Duodenal mucosa (tissue), 2 donors: ENCODE results near the gene PDE11A.

Source experiments
- H3K27ac ChIP-seq: one replicate; pipeline ENCODE4 v1.7.0; 2013; ENCODE audit warnings: low read depth, low read length
- H3K27me3 ChIP-seq, 2 donors: one replicate each; pipeline ENCODE4 v1.7.0; 2013; ENCODE audit warnings: low read length in 2 of 2, control low read depth in 1 of 2; ENCODE audit not compliant: insufficient read depth in 2 of 2, control insufficient read depth in 1 of 2
- H3K36me3 ChIP-seq, 2 donors: one replicate each; pipeline ENCODE4 v1.7.0; 2013; ENCODE audit warnings: low read length in 2 of 2, control low read depth in 1 of 2; ENCODE audit not compliant: insufficient read depth in 2 of 2, control insufficient read depth in 1 of 2
- H3K4me1 ChIP-seq, 2 donors: one replicate each; pipeline ENCODE4 v1.7.0; 2013; ENCODE audit warnings: low read length in 2 of 2, control low read depth in 1 of 2; ENCODE audit not compliant: insufficient read depth in 2 of 2, control insufficient read depth in 1 of 2
- H3K4me3 ChIP-seq, 2 donors: one replicate each; pipeline ENCODE4 v1.7.0; 2013; ENCODE audit warnings: low read length in 2 of 2, low read depth in 1 of 2
- H3K9ac ChIP-seq, 2 donors: one replicate each; pipeline ENCODE4 v1.7.0; 2013; ENCODE audit warnings: low read length in 2 of 2, low read depth in 1 of 2
- H3K9me3 ChIP-seq, 2 donors: one replicate each; pipeline ENCODE4 v1.7.0; 2013; ENCODE audit warnings: low read length in 2 of 2, control low read depth in 1 of 2; ENCODE audit not compliant: control insufficient read depth in 1 of 2

The PDE11A gene

GRCh38 chr2:178012639-178013038 lies 59.9 kb downstream of the PDE11A start:
- Histone ChIP-seq H3K9ac (no peak overlapping the region), H3K36me3 (no peaks in the 10 kb centered on the region), H3K27me3 (no peaks in the 10 kb centered on the region), H3K4me3 (no peak overlapping the region), H3K9me3 (no peaks in the 10 kb centered on the region), H3K27ac (no peak overlapping the region), H3K4me1 (peaks cover 0 to 4% of the 10 kb centered on the region in 2 donors)

GRCh38 chr2:178009813-178010212 lies 62.8 kb downstream of the PDE11A start:
- Histone ChIP-seq H3K27me3 (no peaks in the 10 kb centered on the region), H3K36me3 (no peaks in the 10 kb centered on the region), H3K4me3 (no peak overlapping the region), H3K9ac (no peak overlapping the region), H3K27ac (no peak overlapping the region), H3K4me1 (peaks cover 0 to 4% of the 10 kb centered on the region in 2 donors), H3K9me3 (no peaks in the 10 kb centered on the region)

DNA sequence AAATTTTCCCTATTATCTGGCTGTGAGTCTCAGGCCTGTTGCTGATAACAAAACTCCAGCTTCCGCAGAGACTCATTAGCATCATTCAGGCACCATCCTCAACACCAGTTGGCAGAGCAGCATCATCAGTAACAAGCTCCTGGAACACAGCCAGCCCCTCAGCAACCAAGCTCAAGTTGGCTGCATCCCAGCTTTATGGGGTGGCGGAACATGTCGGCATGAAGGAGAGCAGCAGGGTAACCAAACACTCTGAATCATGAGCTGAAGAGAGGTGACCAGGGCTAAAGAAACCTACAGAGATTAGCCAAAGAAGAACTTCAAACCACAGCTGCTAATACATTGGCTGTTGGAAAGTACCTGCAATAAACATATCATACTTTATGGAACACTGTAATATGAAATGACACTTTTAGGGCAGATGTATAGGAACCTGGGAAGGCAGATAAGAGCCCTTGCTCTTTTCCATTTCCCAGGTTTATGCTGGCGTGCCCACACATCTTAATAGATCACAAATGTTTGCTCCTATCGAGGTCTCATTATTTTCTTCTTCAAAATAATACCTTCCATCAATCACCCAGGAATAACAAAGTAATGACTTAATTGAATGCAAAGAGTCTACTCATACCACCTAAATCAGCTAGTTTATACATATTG lies 63.8 kb downstream of the PDE11A start:
- Histone ChIP-seq H3K36me3 (no peaks in the 10 kb centered on the region), H3K9ac (no peak overlapping the region), H3K9me3 (no peaks in the 10 kb centered on the region), H3K27ac (no peak overlapping the region), H3K4me3 (no peak overlapping the region), H3K4me1 (peaks cover 0 to 4% of the 10 kb centered on the region in 2 donors), H3K27me3 (no peaks in the 10 kb centered on the region)

DNA sequence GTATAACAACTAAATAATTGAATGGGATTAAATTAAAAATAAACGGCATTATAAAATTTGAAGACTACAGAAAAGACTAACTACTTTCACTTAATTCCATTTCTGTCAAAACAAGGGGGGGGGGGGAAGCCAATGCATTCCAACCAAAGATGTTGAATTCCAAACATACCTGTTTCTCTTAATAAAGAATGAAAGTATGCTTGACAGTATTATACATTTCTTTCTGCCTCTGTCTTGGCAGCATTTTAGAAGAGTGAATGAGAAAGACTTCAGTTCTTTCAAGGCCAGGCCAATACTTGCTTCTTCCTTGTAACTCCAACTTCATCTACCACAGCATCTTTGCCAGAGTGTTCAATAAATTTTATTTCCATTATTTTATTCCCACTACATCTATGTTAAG lies 65.9 kb downstream of the PDE11A start:
- no peak overlapping the region for H3K9ac ChIP-seq
- H3K36me3 ChIP-seq = no peaks in the 10 kb centered on the region
- H3K27ac ChIP-seq = no peak overlapping the region
- no peaks in the 10 kb centered on the region for H3K27me3 ChIP-seq
- no peaks in the 10 kb centered on the region for H3K9me3 ChIP-seq
- H3K4me3 ChIP-seq = no peak overlapping the region
- H3K4me1 ChIP-seq = peaks cover 0 to 4% of the 10 kb centered on the region in 2 donors

GRCh38 chr2:178005756-178006155 lies 66.8 kb downstream of the PDE11A start:
- no peaks in the 10 kb centered on the region for H3K36me3 ChIP-seq
- no peak overlapping the region for H3K4me3 ChIP-seq
- no peak overlapping the region for H3K9ac ChIP-seq
- peaks cover 0 to 4% of the 10 kb centered on the region in 2 donors for H3K4me1 ChIP-seq
- H3K27me3 ChIP-seq = no peaks in the 10 kb centered on the region
- H3K9me3 ChIP-seq = no peaks in the 10 kb centered on the region
- H3K27ac ChIP-seq = no peak overlapping the region

GRCh38 chr2:178002038-178002437 lies 70.5 kb downstream of the PDE11A start:
- no peaks in the 10 kb centered on the region for H3K36me3 ChIP-seq
- H3K9me3 ChIP-seq = no peaks in the 10 kb centered on the region
- H3K27ac ChIP-seq = no peak overlapping the region
- H3K9ac ChIP-seq = no peak overlapping the region
- no peaks in the 10 kb centered on the region for H3K4me1 ChIP-seq
- H3K27me3 ChIP-seq = no peaks in the 10 kb centered on the region
- H3K4me3 ChIP-seq = no peak overlapping the region

- no peak overlapping the region for H3K4me3 ChIP-seq
- no peaks in the 10 kb centered on the region for H3K36me3 ChIP-seq
- no peaks in the 10 kb centered on the region for H3K9me3 ChIP-seq
Observed at GRCh38 chr2:177998996-177999395, 73.6 kb downstream of the PDE11A start.

GRCh38 chr2:177998006-177998405 lies 74.6 kb downstream of the PDE11A start:
- no peak overlapping the region for H3K9ac ChIP-seq
- no peaks in the 10 kb centered on the region for H3K36me3 ChIP-seq
- no peak overlapping the region for H3K27ac ChIP-seq
- no peaks in the 10 kb centered on the region for H3K4me1 ChIP-seq
- no peak overlapping the region for H3K4me3 ChIP-seq
- no peaks in the 10 kb centered on the region for H3K9me3 ChIP-seq
- no peaks in the 10 kb centered on the region for H3K27me3 ChIP-seq

More at GRCh38 chr2:177998996-177999395, 73.6 kb downstream of the PDE11A start:
- no peak overlapping the region for H3K27ac ChIP-seq
- H3K4me1 ChIP-seq = no peaks in the 10 kb centered on the region
- no peak overlapping the region for H3K9ac ChIP-seq
- H3K27me3 ChIP-seq = no peaks in the 10 kb centered on the region

- Histone ChIP-seq H3K27ac (no peak overlapping the region), H3K9ac (no peak overlapping the region), H3K4me3 (no peak overlapping the region), H3K27me3 (no peaks in the 10 kb centered on the region), H3K36me3 (no peaks in the 10 kb centered on the region), H3K4me1 (no peaks in the 10 kb centered on the region), H3K9me3 (no peaks in the 10 kb centered on the region)
Observed at GRCh38 chr2:177992992-177993391, 79.6 kb downstream of the PDE11A start.

- no peak overlapping the region for H3K4me3 ChIP-seq
- no peaks in the 10 kb centered on the region for H3K36me3 ChIP-seq
- H3K9me3 ChIP-seq = no peaks in the 10 kb centered on the region
- H3K27me3 ChIP-seq = no peaks in the 10 kb centered on the region
- H3K4me1 ChIP-seq = no peaks in the 10 kb centered on the region
- H3K9ac ChIP-seq = no peak overlapping the region
- H3K27ac ChIP-seq = no peak overlapping the region
Observed at GRCh38 chr2:177989029-177989885, 83.3 kb downstream of the PDE11A start.
